ENCODE results near the gene HES5.

HES5 gene

DNA sequence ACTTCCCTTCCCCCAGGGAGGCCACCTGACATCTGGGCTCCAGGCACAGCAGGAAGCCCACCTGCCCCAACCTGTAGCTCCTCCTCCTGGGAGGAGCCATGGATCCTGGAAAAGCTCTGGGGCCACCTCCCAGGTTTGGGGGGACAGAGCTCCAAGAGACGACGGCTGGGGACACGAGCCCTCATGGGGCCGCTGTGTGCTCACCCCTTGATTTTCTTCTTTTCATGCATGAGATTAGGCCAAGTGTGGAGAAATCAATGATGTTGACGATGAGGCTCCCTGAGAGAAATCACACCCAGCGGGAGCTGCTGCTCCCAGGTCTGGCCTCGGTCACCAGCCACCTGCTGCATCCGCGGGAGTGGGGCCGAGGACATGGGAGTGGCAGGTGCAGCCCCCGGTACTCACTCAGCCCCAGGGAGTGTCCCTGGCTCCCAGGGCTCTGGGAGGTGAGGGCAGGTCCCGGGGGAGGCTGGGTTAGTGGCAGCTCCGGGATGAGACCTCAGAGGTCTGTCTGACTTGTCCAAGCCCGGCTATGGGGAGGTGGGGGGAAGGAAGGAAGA, 34.8 kb upstream of the HES5 start:
- Histone ChIP-seq H3K4me2 (no peak overlapping the region), H3K79me2 (ENCODE audit: insufficient read depth, low read depth) (no peaks in the 10 kb centered on the region), H4K20me1 (ENCODE audit: insufficient read depth) (no peaks in the 10 kb centered on the region), H3K27ac (no peak overlapping the region), H3K9ac (no peak overlapping the region), H2AFZ (ENCODE audit: low read depth) (no peak overlapping the region), H3K36me3 (ENCODE audit: insufficient read depth) (no peaks in the 10 kb centered on the region), H3K4me1 (ENCODE audit: low read depth, poor library complexity, severe bottlenecking) (no peaks in the 10 kb centered on the region), H3K4me3 (IDR thresholded peaks at IDR 0.05; ENCODE audit: insufficient read depth, low read depth, low read length) (no peak overlapping the region), H3K27me3 (ENCODE audit: insufficient read depth, low read depth) (peaks cover 37% of the 10 kb centered on the region)
- TF ChIP-seq, protein P1, sequence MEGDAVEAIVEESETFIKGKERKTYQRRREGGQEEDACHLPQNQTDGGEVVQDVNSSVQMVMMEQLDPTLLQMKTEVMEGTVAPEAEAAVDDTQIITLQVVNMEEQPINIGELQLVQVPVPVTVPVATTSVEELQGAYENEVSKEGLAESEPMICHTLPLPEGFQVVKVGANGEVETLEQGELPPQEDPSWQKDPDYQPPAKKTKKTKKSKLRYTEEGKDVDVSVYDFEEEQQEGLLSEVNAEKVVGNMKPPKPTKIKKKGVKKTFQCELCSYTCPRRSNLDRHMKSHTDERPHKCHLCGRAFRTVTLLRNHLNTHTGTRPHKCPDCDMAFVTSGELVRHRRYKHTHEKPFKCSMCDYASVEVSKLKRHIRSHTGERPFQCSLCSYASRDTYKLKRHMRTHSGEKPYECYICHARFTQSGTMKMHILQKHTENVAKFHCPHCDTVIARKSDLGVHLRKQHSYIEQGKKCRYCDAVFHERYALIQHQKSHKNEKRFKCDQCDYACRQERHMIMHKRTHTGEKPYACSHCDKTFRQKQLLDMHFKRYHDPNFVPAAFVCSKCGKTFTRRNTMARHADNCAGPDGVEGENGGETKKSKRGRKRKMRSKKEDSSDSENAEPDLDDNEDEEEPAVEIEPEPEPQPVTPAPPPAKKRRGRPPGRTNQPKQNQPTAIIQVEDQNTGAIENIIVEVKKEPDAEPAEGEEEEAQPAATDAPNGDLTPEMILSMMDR (conservative IDR thresholded peaks at IDR 0.05; ENCODE audit: low read depth, low read length), result no peak

DNA sequence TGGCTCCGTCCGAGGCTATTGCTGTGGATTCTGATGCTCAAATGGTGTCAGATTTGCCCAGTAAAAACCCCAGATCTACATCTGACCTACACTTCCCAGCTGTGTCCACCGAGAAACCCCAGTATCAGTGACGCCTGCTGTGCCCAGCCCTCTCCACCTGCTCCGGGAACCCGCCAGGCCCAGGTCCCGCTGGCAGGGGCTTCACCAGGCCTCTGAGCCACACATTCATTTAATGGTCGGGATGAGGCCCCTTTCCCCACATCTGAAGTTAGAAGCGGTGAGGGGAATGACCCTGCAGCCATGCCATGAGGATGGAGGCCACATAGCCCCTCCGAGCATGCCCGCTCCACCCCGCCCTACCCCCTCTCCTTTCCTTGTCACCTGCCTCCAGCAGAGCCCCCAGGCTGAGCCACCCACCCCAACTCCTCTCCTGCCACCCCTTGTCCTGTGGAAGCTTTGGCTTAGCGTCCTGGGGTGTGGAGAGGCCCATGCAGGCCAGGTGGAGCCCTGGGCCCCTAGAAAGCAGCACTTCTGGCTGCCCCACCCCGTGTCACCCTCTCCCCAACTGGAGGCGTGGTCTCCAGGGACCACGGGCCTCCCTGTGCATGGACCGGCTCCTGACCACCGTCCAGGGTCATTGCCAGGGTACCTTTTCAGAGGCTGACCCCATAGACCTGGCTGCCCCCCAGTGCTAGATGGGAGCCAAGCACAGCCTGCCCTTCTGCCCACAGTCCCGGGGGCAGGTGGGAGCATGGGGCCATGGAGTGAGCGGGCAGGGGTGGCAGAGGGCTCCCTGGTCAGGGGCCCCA, 34.1 kb upstream of the HES5 start:
- no peak overlapping the region for H3K9ac ChIP-seq
- H3K4me1 ChIP-seq (ENCODE audit: low read depth, poor library complexity, severe bottlenecking), result no peaks in the 10 kb centered on the region
- H3K4me3 ChIP-seq (IDR thresholded peaks at IDR 0.05; ENCODE audit: insufficient read depth, low read depth, low read length), result no peak overlapping the region
- no peak overlapping the region for H3K4me2 ChIP-seq
- TF ChIP-seq, protein P1 (conservative IDR thresholded peaks at IDR 0.05; ENCODE audit: low read depth, low read length), result no peak
- H3K27me3 ChIP-seq (ENCODE audit: insufficient read depth, low read depth), result peaks cover 31% of the 10 kb centered on the region
- H3K79me2 ChIP-seq (ENCODE audit: insufficient read depth, low read depth), result no peaks in the 10 kb centered on the region
- no peak overlapping the region for H2AFZ ChIP-seq (ENCODE audit: low read depth)
- no peaks in the 10 kb centered on the region for H3K36me3 ChIP-seq (ENCODE audit: insufficient read depth)
- no peak overlapping the region for H3K27ac ChIP-seq
- H4K20me1 ChIP-seq (ENCODE audit: insufficient read depth), result no peaks in the 10 kb centered on the region

DNA sequence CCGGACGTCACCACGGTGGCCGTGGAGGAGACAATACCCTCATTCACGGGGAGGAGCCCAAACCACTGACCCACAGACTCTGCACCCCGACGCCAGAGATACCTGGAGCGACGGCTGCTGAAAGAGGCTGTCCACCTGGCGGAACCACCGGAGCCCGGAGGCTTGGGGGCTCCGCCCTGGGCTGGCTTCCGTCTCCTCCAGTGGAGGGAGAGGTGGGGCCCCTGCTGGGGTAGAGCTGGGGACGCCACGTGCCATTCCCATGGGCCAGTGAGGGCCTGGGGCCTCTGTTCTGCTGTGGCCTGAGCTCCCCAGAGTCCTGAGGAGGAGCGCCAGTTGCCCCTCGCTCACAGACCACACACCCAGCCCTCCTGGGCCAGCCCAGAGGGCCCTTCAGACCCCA, 33.1 kb upstream of the HES5 start:
- H3K79me2 ChIP-seq (ENCODE audit: insufficient read depth, low read depth), result no peaks in the 10 kb centered on the region
- no peaks in the 10 kb centered on the region for H4K20me1 ChIP-seq (ENCODE audit: insufficient read depth)
- H3K27ac ChIP-seq, result no peak overlapping the region
- H3K9ac ChIP-seq, result no peak overlapping the region
- TF ChIP-seq, protein P1 (conservative IDR thresholded peaks at IDR 0.05; ENCODE audit: low read depth, low read length), result no peak
- no peak overlapping the region for H2AFZ ChIP-seq (ENCODE audit: low read depth)
- H3K4me1 ChIP-seq (ENCODE audit: low read depth, poor library complexity, severe bottlenecking), result no peaks in the 10 kb centered on the region
- H3K4me2 ChIP-seq, result no peak overlapping the region
- no peaks in the 10 kb centered on the region for H3K36me3 ChIP-seq (ENCODE audit: insufficient read depth)
- H3K27me3 ChIP-seq (ENCODE audit: insufficient read depth, low read depth), result peaks cover 27% of the 10 kb centered on the region
- H3K4me3 ChIP-seq (IDR thresholded peaks at IDR 0.05; ENCODE audit: insufficient read depth, low read depth, low read length), result no peak overlapping the region

DNA sequence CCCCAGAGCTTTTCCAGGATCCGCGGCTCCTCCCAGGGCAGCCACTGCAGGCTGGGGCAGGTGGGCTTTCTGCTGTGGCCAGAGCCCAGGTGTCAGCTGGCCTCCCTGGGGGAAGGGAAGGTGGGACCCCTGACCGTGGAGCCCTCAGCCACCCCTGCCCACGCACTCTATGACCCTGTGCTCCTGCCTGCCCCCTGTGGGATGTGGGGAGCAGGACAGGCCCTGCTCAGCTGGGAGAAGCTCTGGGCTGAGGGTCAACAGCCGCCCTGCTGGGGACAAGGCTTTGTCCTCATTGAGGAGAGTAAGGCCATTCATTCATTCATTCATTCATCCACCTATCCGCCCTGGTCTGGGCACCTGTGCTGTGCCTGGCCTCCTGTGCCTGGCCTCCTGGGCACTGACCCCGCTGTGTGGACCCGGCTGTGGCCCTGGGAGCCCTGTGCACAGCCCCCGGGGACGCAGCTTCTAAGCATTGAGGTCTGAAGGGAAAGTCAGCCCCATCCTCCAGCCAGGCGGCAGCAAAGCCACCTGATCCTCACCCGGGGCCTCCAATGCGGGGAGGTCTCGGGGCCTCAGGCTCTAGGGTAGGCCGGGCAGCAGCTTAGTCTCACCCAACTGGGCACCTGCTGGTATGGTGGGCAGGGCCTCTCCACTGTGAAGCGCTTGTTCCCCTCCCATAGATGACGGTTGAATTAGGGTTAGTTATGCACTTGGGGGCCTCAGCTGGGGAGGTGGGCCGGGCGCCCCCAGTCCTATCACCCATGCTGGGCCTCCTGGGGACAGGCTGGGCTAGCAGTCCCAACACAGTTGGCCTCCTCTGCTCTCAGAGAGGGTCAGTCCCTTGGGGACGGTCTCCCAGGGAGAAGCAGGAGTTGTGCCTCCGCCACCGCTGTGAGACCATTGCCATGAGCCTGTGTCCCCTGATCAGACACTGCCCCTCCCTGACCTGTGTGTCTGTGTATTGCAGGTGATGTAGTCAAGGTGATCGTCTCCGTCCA, 32.1 kb upstream of the HES5 start:
- TF ChIP-seq, protein P1 (conservative IDR thresholded peaks at IDR 0.05; ENCODE audit: low read depth, low read length), result peak; percentile 56
- Histone ChIP-seq H3K27ac (no peak overlapping the region), H3K4me3 (IDR thresholded peaks at IDR 0.05; ENCODE audit: insufficient read depth, low read depth, low read length) (no peak overlapping the region), H3K4me2 (no peak overlapping the region), H3K79me2 (ENCODE audit: insufficient read depth, low read depth) (no peaks in the 10 kb centered on the region), H4K20me1 (ENCODE audit: insufficient read depth) (no peaks in the 10 kb centered on the region), H3K4me1 (ENCODE audit: low read depth, poor library complexity, severe bottlenecking) (no peaks in the 10 kb centered on the region), H3K27me3 (ENCODE audit: insufficient read depth, low read depth) (peaks cover 23% of the 10 kb centered on the region), H3K9ac (no peak overlapping the region), H3K36me3 (ENCODE audit: insufficient read depth) (no peaks in the 10 kb centered on the region), H2AFZ (ENCODE audit: low read depth) (no peak overlapping the region)

Measured in KMS-11 (cell line).